Measurements from ENCODE around the gene SPSB1.

The SPSB1 gene

GRCh38 chr1:9260059-9260766, 32.5 kb upstream of the SPSB1 start:
- no peak for DNase-seq (ENCODE audit: low read depth)

- DNase-seq (ENCODE audit: low read depth): no peak
Measured at GRCh38 chr1:9261496-9261895, 31.2 kb upstream of the SPSB1 start.

GRCh38 chr1:9262096-9262986, 30.4 kb upstream of the SPSB1 start:
- DNase-seq (ENCODE audit: low read depth): no peak

- DNase-seq (ENCODE audit: low read depth): no peak
Measured at GRCh38 chr1:9263276-9263855, 29.3 kb upstream of the SPSB1 start.

GRCh38 chr1:9263984-9264872, 28.5 kb upstream of the SPSB1 start:
- no peak for DNase-seq (ENCODE audit: low read depth)

GRCh38 chr1:9265037-9265436, 27.7 kb upstream of the SPSB1 start:
- DNase-seq (ENCODE audit: low read depth): no peak

GRCh38 chr1:9265968-9266367, 26.7 kb upstream of the SPSB1 start:
- DNase-seq (ENCODE audit: low read depth): no peak

GRCh38 chr1:9267352-9267686, 25.4 kb upstream of the SPSB1 start:
- DNase-seq (ENCODE audit: low read depth): no peak

- DNase-seq (ENCODE audit: low read depth): no peak
Measured at GRCh38 chr1:9267827-9268581, 24.7 kb upstream of the SPSB1 start.

GRCh38 chr1:9269078-9269501, 23.6 kb upstream of the SPSB1 start:
- no peak for DNase-seq (ENCODE audit: low read depth)

GRCh38 chr1:9269721-9270120, 23.0 kb upstream of the SPSB1 start:
- DNase-seq (ENCODE audit: low read depth): no peak

GRCh38 chr1:9270290-9270883, 22.3 kb upstream of the SPSB1 start:
- DNase-seq (ENCODE audit: low read depth): no peak

- no peak for DNase-seq (ENCODE audit: low read depth)
Measured at GRCh38 chr1:9271283-9271682, 21.4 kb upstream of the SPSB1 start.

- no peak for DNase-seq (ENCODE audit: low read depth)
Measured at GRCh38 chr1:9271861-9272595, 20.7 kb upstream of the SPSB1 start.

- DNase-seq (ENCODE audit: low read depth): no peak
Measured at GRCh38 chr1:9273177-9273576, 19.5 kb upstream of the SPSB1 start.

GRCh38 chr1:9275161-9275560, 17.5 kb upstream of the SPSB1 start:
- no peak for DNase-seq (ENCODE audit: low read depth)

GRCh38 chr1:9275567-9276034, 17.1 kb upstream of the SPSB1 start:
- peak; percentile 76 for DNase-seq (ENCODE audit: low read depth)

GRCh38 chr1:9278116-9278515, 14.6 kb upstream of the SPSB1 start:
- DNase-seq (ENCODE audit: low read depth): no peak

- DNase-seq (ENCODE audit: low read depth): no peak
Measured at GRCh38 chr1:9278585-9279153, 14.0 kb upstream of the SPSB1 start.

All from stimulated activated CD4-positive, alpha-beta T cell treated with anti-CD3 and anti-CD28 coated beads, Interleukin-2, amount 100 ng/mL, for 4 hours (primary cell).